Colonic mucosa (tissue), 4 donors: ENCODE results near the gene ARHGAP22. TPM values are rescaled to one million over a fixed set of nuclear protein-coding genes. Genes with fewer than 3 reads are reported as not detected.

Experiments used
- DNase-seq: peaks from one replicate; pipeline ENCODE4 v3.0.0-alpha.2; 2020
- H3K27ac ChIP-seq: fragments of 200-600 bp; one replicate; pipeline ENCODE4 v1.8.0; 2021
- H3K27me3 ChIP-seq: fragments of 200-600 bp; one replicate; pipeline ENCODE4 v1.8.0; 2021
- H3K36me3 ChIP-seq: fragments of 200-600 bp; one replicate; pipeline ENCODE4 v1.8.0; 2021
- H3K4me1 ChIP-seq: fragments of 200-600 bp; one replicate; pipeline ENCODE4 v1.8.0; 2021; ENCODE audit warnings: mild to moderate bottlenecking
- H3K4me3 ChIP-seq: fragments of 200-600 bp; one replicate; pipeline ENCODE4 v1.8.0; 2021
- H3K9ac ChIP-seq, 2 donors: one replicate each; pipeline ENCODE4 v1.7.0; 2013; ENCODE audit warnings: control low read depth in 2 of 2, low read depth in 2 of 2, low read length in 2 of 2
- H3K9me3 ChIP-seq: fragments of 200-600 bp; one replicate; pipeline ENCODE4 v1.8.0; 2021
- CTCF ChIP-seq: fragments of 200-600 bp; IDR thresholded peaks from one replicate; pipeline ENCODE4 v1.8.0; 2022; ENCODE audit warnings: antibody characterized with exemption, mild to moderate bottlenecking
- intact Hi-C: fragments of 100-400 bp; cut with DNase I; formaldehyde crosslinking; loops from one replicate; pipeline ENCODE4 v1.14.1; 2022
- total RNA-seq, 2 donors: library from RNA; stranded (reverse); fragmentation: NEBNext Ultra II Directional in 1 of 2; extraction: Animal tissue kit (Norgen Biotek cat#: 25700) in 1 of 2; gene quantifications; one replicate each; pipeline ENCODE4 v1.2.1, GENCODE V29; 2021
- donor health status: healthy.
- donor health status: DM: no; HTN: no; CAD: no.
- donor health status: DM: no; HTN: no; CAD: no.

Gene ARHGAP22
- total RNA-seq, 2 donors from 2014 or later = 0.86 to 1.6 TPM

GRCh38 chr10:48456808-48457761 lies 147.8 kb downstream of the ARHGAP22 start:
- no peaks in the 10 kb centered on the region for H3K4me1 ChIP-seq
- H3K27ac ChIP-seq = no peak overlapping the region
- no peak for TF ChIP-seq CTCF
- peak; percentile 15 for DNase-seq
- intact Hi-C loops = no loop called here
- no peak overlapping the region for H3K4me3 ChIP-seq
- no peaks in the 10 kb centered on the region for H3K27me3 ChIP-seq
- no peaks in the 10 kb centered on the region for H3K9me3 ChIP-seq
- H3K36me3 ChIP-seq = no peaks in the 10 kb centered on the region
- H3K9ac ChIP-seq = no peak overlapping the region

- H3K27ac ChIP-seq = no peak overlapping the region
- no peak overlapping the region for H3K4me3 ChIP-seq
- H3K4me1 ChIP-seq = no peaks in the 10 kb centered on the region
- peak; percentile 30 for DNase-seq
- H3K9ac ChIP-seq = no peak overlapping the region
- H3K27me3 ChIP-seq = no peaks in the 10 kb centered on the region
- intact Hi-C loops = no loop called here
- no peaks in the 10 kb centered on the region for H3K9me3 ChIP-seq
- TF ChIP-seq CTCF = no peak
- H3K36me3 ChIP-seq = no peaks in the 10 kb centered on the region
Observed at GRCh38 chr10:48456361-48456804, 148.5 kb downstream of the ARHGAP22 start.

GRCh38 chr10:48455392-48456151 lies 149.3 kb downstream of the ARHGAP22 start:
- H3K27me3 ChIP-seq = no peaks in the 10 kb centered on the region
- H3K36me3 ChIP-seq = no peaks in the 10 kb centered on the region
- H3K4me1 ChIP-seq = no peaks in the 10 kb centered on the region
- no peak for TF ChIP-seq CTCF
- no peak overlapping the region for H3K27ac ChIP-seq
- intact Hi-C loops = no loop called here
- H3K9ac ChIP-seq = no peak overlapping the region
- peak; percentile 11 for DNase-seq
- H3K9me3 ChIP-seq = no peaks in the 10 kb centered on the region
- no peak overlapping the region for H3K4me3 ChIP-seq

GRCh38 chr10:48455055-48455391 lies 149.8 kb downstream of the ARHGAP22 start:
- DNase-seq = no peak
- no peak overlapping the region for H3K9ac ChIP-seq
- intact Hi-C loops = no loop called here
- no peak for TF ChIP-seq CTCF
- no peaks in the 10 kb centered on the region for H3K9me3 ChIP-seq
- no peak overlapping the region for H3K27ac ChIP-seq
- no peaks in the 10 kb centered on the region for H3K4me1 ChIP-seq
- no peak overlapping the region for H3K4me3 ChIP-seq
- H3K27me3 ChIP-seq = no peaks in the 10 kb centered on the region
- H3K36me3 ChIP-seq = no peaks in the 10 kb centered on the region

- Histone ChIP-seq H3K4me3 (no peak overlapping the region), H3K9ac (no peak overlapping the region), H3K27ac (no peak overlapping the region), H3K36me3 (no peaks in the 10 kb centered on the region), H3K27me3 (no peaks in the 10 kb centered on the region), H3K4me1 (no peaks in the 10 kb centered on the region), H3K9me3 (no peaks in the 10 kb centered on the region)
- intact Hi-C loops = no loop called here
- no peak for TF ChIP-seq CTCF
- DNase-seq = peak; percentile 17
Observed at GRCh38 chr10:48454302-48455054, 150.4 kb downstream of the ARHGAP22 start.
